HEK293T (cell line): Measurements from ENCODE around the gene COX6B2.

Experiments
- ARNT ChIP-seq: fragments of 450-650 bp; IDR thresholded peaks from 2 replicates; pipeline ENCODE4 v1.6.1; 2017; ENCODE audit warnings: mild to moderate bottlenecking
- BHLHE40 ChIP-seq: fragments of 450-650 bp; IDR thresholded peaks from 2 replicates; pipeline ENCODE4 v1.6.1; 2016; ENCODE audit warnings: mild to moderate bottlenecking, moderate library complexity, borderline replicate concordance
- ELF4 ChIP-seq: fragments of 450-650 bp; IDR thresholded peaks from 2 replicates; pipeline ENCODE4 v1.6.1; 2017; ENCODE audit warnings: antibody characterized with exemption
- FOXA1 ChIP-seq: fragments of 450-650 bp; IDR thresholded peaks from 2 replicates; pipeline ENCODE4 v1.6.1; 2016; ENCODE audit warnings: mild to moderate bottlenecking
- FOXK2 ChIP-seq: fragments of 450-650 bp; IDR thresholded peaks from 2 replicates; pipeline ENCODE4 v1.6.1; 2016; ENCODE audit warnings: mild to moderate bottlenecking
- FOXM1 ChIP-seq: fragments of 450-650 bp; IDR thresholded peaks from 2 replicates; pipeline ENCODE4 v1.6.1; 2017; ENCODE audit warnings: mild to moderate bottlenecking, borderline replicate concordance
- HDGF ChIP-seq: fragments of 450-650 bp; IDR thresholded peaks from 2 replicates; pipeline ENCODE4 v1.6.1; 2017; ENCODE audit warnings: antibody characterized with exemption, borderline replicate concordance
- L3MBTL2 ChIP-seq: fragments of 450-650 bp; conservative IDR thresholded peaks from 2 replicates; pipeline ENCODE4 v1.6.1; 2016; ENCODE audit warnings: mild to moderate bottlenecking
- NFRKB ChIP-seq: fragments of 450-650 bp; IDR thresholded peaks from 2 replicates; pipeline ENCODE4 v1.6.1; 2016; ENCODE audit warnings: mild to moderate bottlenecking, moderate library complexity
- PKNOX1 ChIP-seq: fragments of 450-650 bp; IDR thresholded peaks from 2 replicates; pipeline ENCODE4 v1.6.1; 2016
- SP1 ChIP-seq: fragments of 450-650 bp; IDR thresholded peaks from 2 replicates; pipeline ENCODE4 v1.6.1; 2017
- SUZ12 ChIP-seq: fragments of 450-650 bp; IDR thresholded peaks from 2 replicates; pipeline ENCODE4 v1.6.1; 2016; ENCODE audit warnings: mild to moderate bottlenecking
- TARDBP ChIP-seq: fragments of 450-650 bp; IDR thresholded peaks from 2 replicates; pipeline ENCODE4 v1.6.1; 2016
- ZNF384 ChIP-seq: fragments of 450-650 bp; IDR thresholded peaks from 2 replicates; pipeline ENCODE4 v1.6.1; 2016

GRCh38 chr19:55362990-55363716 lies 8.6 kb upstream of the COX6B2 start, which contains the start of gene GARIN5B:
- no peak for TF ChIP-seq BHLHE40
- no peak for TF ChIP-seq NFRKB
- TF ChIP-seq SUZ12: no peak
- TF ChIP-seq FOXK2: no peak
- TF ChIP-seq FOXM1: no peak
- TF ChIP-seq ZNF384: no peak
- no peak for TF ChIP-seq TARDBP
- no peak for TF ChIP-seq SP1
- TF ChIP-seq PKNOX1: no peak
- TF ChIP-seq L3MBTL2: no peak
- no peak for TF ChIP-seq ARNT
- no peak for TF ChIP-seq FOXA1
- TF ChIP-seq ELF4: no peak
- TF ChIP-seq HDGF: no peak
